HCT116 (cell line): ENCODE data around the gene VPS11. TPM values are rescaled to one million over a fixed set of nuclear protein-coding genes. Genes with fewer than 3 reads are reported as not detected.

ENCODE experiments used
- ATAC-seq: fragments of 200-7000 bp; cut with Tn5 transposase; 2 replicates; pipeline ENCODE4 v1.9.1; 2020; ENCODE audit warnings: mild to moderate bottlenecking, moderate library complexity
- BruUV-seq: library from RNA; stranded (reverse); fragments of 400-500 nt; replicated peaks from 2 replicates; lab custom pipeline; 2021; lab: Mats Ljungman, UMichigan
- CTCF ChIA-PET: fragments of 300-600 bp; sonication (Branson Sonifier 250); formaldehyde crosslinking; loops from one replicate; lab custom pipeline; 2021; ENCODE audit warnings: antibody characterized with exemption; lab: Charles Lee
- POLR2A ChIA-PET: fragments of 300-600, 350-600 bp; sonication (Branson Sonifier 250); formaldehyde crosslinking; loops from one replicate; lab custom pipeline; 2021; ENCODE audit warnings: antibody characterized with exemption; lab: Charles Lee
- RAD21 ChIA-PET, 2 experiments: fragments of 300-600 bp; sonication (Branson Sonifier 250); formaldehyde crosslinking; loops; one replicate each; lab custom pipeline; 2023; ENCODE audit warnings: low total read pairs in 2 of 2; ENCODE audit not compliant: uncharacterized antibody in 2 of 2, unreplicated experiment in 2 of 2, low non-redundant PET in 1 of 2; lab: Charles Lee
- DNase-seq: peaks from one replicate; pipeline ENCODE4 v3.0.0-alpha.2; 2010; ENCODE audit warnings: low read depth, low spot score
- H2AFZ ChIP-seq: fragments of 200-600 bp; shearing (Covaris generic), sonication (generic); 2 replicates; pipeline ENCODE4 v1.6.1; 2017; ENCODE audit warnings: low read depth, mixed run types, mixed read lengths, antibody characterized with exemption, low read length; ENCODE audit not compliant: poor library complexity, severe bottlenecking
- H3K27ac ChIP-seq: 2 replicates; pipeline ENCODE4 v1.5.1; 2012; ENCODE audit warnings: low read depth, low read length
- H3K27me3 ChIP-seq: fragments of 200-600 bp; sonication (generic); 2 replicates; pipeline ENCODE4 v1.6.1; 2016; ENCODE audit warnings: mixed run types, low read length, mixed read lengths; ENCODE audit not compliant: insufficient read depth
- H3K36me3 ChIP-seq, 2 experiments: fragments of 200-500 bp in 1 of 2; fragments of 200-600 bp in 1 of 2; sonication (Bioruptor generic) in 1 of 2; sonication (generic) in 1 of 2; 2 replicates each; pipeline versions ENCODE4 v1.5.1 to v1.6.1; 2014 to 2016; ENCODE audit warnings: low read length in 2 of 2, inconsistent platforms in 1 of 2, mixed read lengths in 1 of 2, mixed run types in 1 of 2; ENCODE audit not compliant: insufficient read depth in 2 of 2, control insufficient read depth in 1 of 2
- H3K4me1 ChIP-seq, 2 experiments: fragments of 200-600 bp in 1 of 2; sonication (generic) in 1 of 2; 2 replicates each; pipeline versions ENCODE4 v1.5.1 to v1.6.1; 2012 to 2017; ENCODE audit warnings: low read length in 2 of 2, inconsistent platforms in 1 of 2, mild to moderate bottlenecking in 1 of 2, mixed read lengths in 1 of 2, mixed run types in 1 of 2, moderate library complexity in 1 of 2; ENCODE audit not compliant: insufficient read depth in 2 of 2, control insufficient read depth in 1 of 2
- H3K4me2 ChIP-seq: fragments of 200-600 bp; sonication (generic); 2 replicates; pipeline ENCODE4 v1.6.1; 2017; ENCODE audit warnings: mixed run types, low read length, mixed read lengths
- H3K4me3 ChIP-seq, 2 experiments: fragments of 200-600 bp in 1 of 2; sonication (generic) in 1 of 2; replicated peaks in 1 of 2; 2 replicates each; pipeline ENCODE4 v1.5.1; 2011 to 2016; ENCODE audit warnings: low read length in 2 of 2, control low read depth in 1 of 2, low read depth in 1 of 2, mild to moderate bottlenecking in 1 of 2, mixed read lengths in 1 of 2, mixed run types in 1 of 2
- H3K79me2 ChIP-seq: fragments of 200-600 bp; sonication (generic); 2 replicates; pipeline ENCODE4 v1.6.1; 2017; ENCODE audit warnings: mild to moderate bottlenecking, mixed run types, low read length, moderate library complexity, mixed read lengths; ENCODE audit not compliant: insufficient read depth
- H3K9ac ChIP-seq: fragments of 200-600 bp; sonication (generic); 2 replicates; pipeline ENCODE4 v1.6.1; 2016; ENCODE audit warnings: low read length, mixed read lengths
- H3K9me2 ChIP-seq: fragments of 200-600 bp; sonication (generic), shearing (Covaris generic); 2 replicates; pipeline ENCODE4 v1.6.1; 2017; ENCODE audit warnings: mixed run types, mild to moderate bottlenecking, moderate library complexity; ENCODE audit not compliant: insufficient read depth
- H3K9me3 ChIP-seq, 2 experiments: fragments of 200-500 bp in 1 of 2; fragments of 200-600 bp in 1 of 2; sonication (Bioruptor generic) in 1 of 2; sonication (generic) in 1 of 2; 2 replicates each; pipeline ENCODE4 v1.6.1; 2014 to 2017; ENCODE audit warnings: low read length in 2 of 2, mixed read lengths in 2 of 2, inconsistent platforms in 1 of 2, low read depth in 1 of 2, mild to moderate bottlenecking in 1 of 2, mixed run types in 1 of 2, moderate library complexity in 1 of 2; ENCODE audit not compliant: control insufficient read depth in 1 of 2, insufficient read depth in 1 of 2
- H4K20me1 ChIP-seq: fragments of 200-600 bp; sonication (generic), shearing (Covaris generic); 2 replicates; pipeline ENCODE4 v1.6.1; 2017; ENCODE audit warnings: mixed run types, mild to moderate bottlenecking, moderate library complexity; ENCODE audit not compliant: insufficient read depth
- FOSL1 ChIP-seq: IDR thresholded peaks from 2 replicates; pipeline ENCODE4 v1.6.1; 2012; ENCODE audit warnings: low read depth
- JUND ChIP-seq: IDR thresholded peaks from 2 replicates; pipeline ENCODE4 v1.6.1; 2012
- MAX ChIP-seq: IDR thresholded peaks from 2 replicates; pipeline ENCODE4 v1.6.1; 2012
- RAD21 ChIP-seq: IDR thresholded peaks from 2 replicates; pipeline ENCODE4 v1.6.1; 2012; ENCODE audit warnings: low read depth, mild to moderate bottlenecking
- REST ChIP-seq: IDR thresholded peaks from 2 replicates; pipeline ENCODE4 v1.6.1; 2012; ENCODE audit warnings: low read depth
- SIN3A ChIP-seq: IDR thresholded peaks from 2 replicates; pipeline ENCODE4 v1.6.1; 2012; ENCODE audit warnings: low read depth
- SP1 ChIP-seq: IDR thresholded peaks from 2 replicates; pipeline ENCODE4 v1.6.1; 2012; ENCODE audit warnings: low read depth
- YY1 ChIP-seq: IDR thresholded peaks from 2 replicates; pipeline ENCODE4 v1.6.1; 2011; ENCODE audit warnings: low read length, low read depth, moderate library complexity, mild to moderate bottlenecking; ENCODE audit not compliant: insufficient replicate concordance; ENCODE audit errors: extremely low read depth
- intact Hi-C: fragments of 100-400 bp; cut with micrococcal nuclease; formaldehyde crosslinking; loops from 2 replicates; pipeline ENCODE4 v1.10.0; 2022
- total RNA-seq: library from RNA; stranded (reverse); gene quantifications from one replicate; pipeline ENCODE4 v1.2.1, GENCODE V29; 2021; ENCODE audit not compliant: unreplicated experiment

VPS11 gene
- total RNA-seq, 1 experiment from 2014 or later = 20.4 TPM

GRCh38 chr11:119087747-119088241 is 20.2 kb downstream of the VPS11 start:
- DNase-seq (no peak), ATAC-seq (no peak)
- H3K27ac ChIP-seq = peak overlapping the region; percentile 40; the same call in 1 of the 2 replicates
- no peaks in the 10 kb centered on the region for H4K20me1 ChIP-seq
- CTCF ChIA-PET = no interaction called here
- BruUV-seq = no TSS peak
- TF ChIP-seq YY1 (no peak), MAX (peak; percentile 26; the same call in 1 of the 2 replicates), FOSL1 (0 out of 2 replicates have a peak, but pooled peaks have one; percentile 7), SIN3A (no peak), RAD21 (no peak)
- H2AFZ ChIP-seq = no peak overlapping the region
- H3K79me2 ChIP-seq = peaks cover 27% of the 10 kb centered on the region
- no peaks in the 10 kb centered on the region for H3K27me3 ChIP-seq
- POLR2A ChIA-PET = no interaction called here
- H3K9me3 ChIP-seq = no peaks in the 10 kb centered on the region
- peaks cover 0 to 5% of the 10 kb centered on the region in 2 experiments; a peak in 1 of 4 replicates for H3K36me3 ChIP-seq
- H3K9me2 ChIP-seq = no peaks in the 10 kb centered on the region
- H3K4me2 ChIP-seq = peak overlapping the region; percentile 46
- RAD21 ChIA-PET = no interaction called here
- intact Hi-C loops = no loop called here
- peaks cover 25 to 40% of the 10 kb centered on the region in 2 experiments for H3K4me1 ChIP-seq
- 0 out of 4 replicates have a peak overlapping the region, but pooled peaks of 1 of the 2 experiments have one; percentile 4 for H3K4me3 ChIP-seq
- peak overlapping the region; percentile 19 for H3K9ac ChIP-seq

GRCh38 chr11:119088406-119088805 is 20.8 kb downstream of the VPS11 start:
- ChIA-PET POLR2A (no interaction called here), CTCF (no interaction called here), RAD21 (interaction anchor here in 1 of 2 experiments (0.6 kb wide), 1 partner anchor 214 kb away, joined by 3 read pairs; no protein-coding TSS in a partner anchor)
- Histone ChIP-seq H3K9me3 (no peaks in the 10 kb centered on the region), H3K79me2 (peaks cover 34% of the 10 kb centered on the region), H3K36me3 (peaks cover 4 to 11% of the 10 kb centered on the region in 2 experiments; a peak in 2 of 4 replicates), H3K9me2 (no peaks in the 10 kb centered on the region), H3K4me1 (peaks cover 29 to 46% of the 10 kb centered on the region in 2 experiments), H3K4me2 (no peak overlapping the region), H2AFZ (no peak overlapping the region), H3K27me3 (no peaks in the 10 kb centered on the region), H3K4me3 (no peak overlapping the region), H3K9ac (no peak overlapping the region), H3K27ac (no peak overlapping the region), H4K20me1 (peaks cover 2% of the 10 kb centered on the region; the same call in 1 of the 2 replicates)
- ATAC-seq = no peak
- intact Hi-C loops = no loop called here
- TF ChIP-seq REST = no peak
- TF ChIP-seq SP1 = no peak
- TF ChIP-seq JUND = no peak
- DNase-seq = no peak
- BruUV-seq = no TSS peak
